ENCODE data around the gene ZNF180.

GRCh38 chr19:44517146-44517545 lies 16.8 kb upstream of the ZNF180 start:
- no peak for TF ChIP-seq POLR2A (IDR thresholded peaks at IDR 0.05)
- no peak for TF ChIP-seq CTCF (IDR thresholded peaks at IDR 0.05)
